K562 (cell line): ENCODE data around the gene CD164L2. TPM values are rescaled to one million over a fixed set of nuclear protein-coding genes. Genes with fewer than 3 reads are reported as not detected.

ENCODE experiments used
- CC2D1A ChIP-seq: fragments of 450-650 bp; IDR thresholded peaks from 2 replicates; pipeline ENCODE4 v1.6.1; 2017; ENCODE audit warnings: mild to moderate bottlenecking
- ETS2 ChIP-seq: IDR thresholded peaks from 2 replicates; pipeline ENCODE4 v1.6.1; 2016; ENCODE audit warnings: borderline replicate concordance, missing genetic modification characterization, mild to moderate bottlenecking, moderate library complexity, missing compliant biosample characterization; ENCODE audit not compliant: poor library complexity, severe bottlenecking
- GATAD2B ChIP-seq: fragments of 450-650 bp; IDR thresholded peaks from 2 replicates; pipeline ENCODE4 v1.6.1; 2017; ENCODE audit warnings: mild to moderate bottlenecking, borderline replicate concordance
- MCM2 ChIP-seq: fragments of 450-650 bp; IDR thresholded peaks from 2 replicates; pipeline ENCODE4 v1.6.1; 2017; ENCODE audit warnings: low read depth, mild to moderate bottlenecking
- NCOA2 ChIP-seq, 2 experiments: fragments of 450-650 bp; IDR thresholded peaks; 2 replicates each; pipeline ENCODE4 v1.6.1; 2018; ENCODE audit warnings: mild to moderate bottlenecking in 2 of 2, moderate library complexity in 1 of 2; ENCODE audit not compliant: partially characterized antibody in 2 of 2
- NFRKB ChIP-seq: fragments of 450-650 bp; IDR thresholded peaks from 2 replicates; pipeline ENCODE4 v1.6.1; 2016; ENCODE audit warnings: low read depth
- PTRF ChIP-seq: fragments of 450-650 bp; IDR thresholded peaks from 2 replicates; pipeline ENCODE4 v1.6.1; 2016; ENCODE audit warnings: mild to moderate bottlenecking, missing genetic modification characterization, missing compliant biosample characterization
- RAD21 ChIP-seq, 2 experiments: fragments of 250-450 bp in 1 of 2; fragments of 450-650 bp in 1 of 2; sonication (Bioruptor Pico) in 1 of 2; formaldehyde crosslinking in 1 of 2; IDR thresholded peaks in 1 of 2; conservative IDR thresholded peaks in 1 of 2; 2 replicates each; pipeline versions ENCODE4 v1.4.0 to v1.8.0; 2020 to 2022; ENCODE audit warnings: mild to moderate bottlenecking in 2 of 2, moderate library complexity in 1 of 2
- RBFOX2 ChIP-seq: fragments of 200-400 bp; formaldehyde crosslinking; IDR thresholded peaks from 2 replicates; pipeline ENCODE4 v1.6.1; 2017; ENCODE audit warnings: low read depth, mild to moderate bottlenecking, low read length, moderate library complexity
- RFX1 ChIP-seq: fragments of 450-650 bp; IDR thresholded peaks from 2 replicates; pipeline ENCODE4 v1.6.1; 2016; ENCODE audit warnings: mild to moderate bottlenecking, moderate library complexity
- SIX5 ChIP-seq, 2 experiments: IDR thresholded peaks; 2 replicates each; pipeline ENCODE4 v1.6.1; 2011; ENCODE audit warnings: low read length in 2 of 2, borderline replicate concordance in 1 of 2, low read depth in 1 of 2, mild to moderate bottlenecking in 1 of 2, moderate library complexity in 1 of 2; ENCODE audit not compliant: insufficient read depth in 1 of 2
- TEAD1 ChIP-seq, 2 experiments: fragments of 450-650 bp in 1 of 2; sonication (generic) in 1 of 2; formaldehyde crosslinking; IDR thresholded peaks; 2 replicates each; pipeline versions ENCODE4 v1.4.0 to v1.8.0; 2020 to 2022; ENCODE audit warnings: mild to moderate bottlenecking in 2 of 2, missing genetic modification reagents in 1 of 2
- ZNF121 ChIP-seq: sonication (generic); formaldehyde crosslinking; conservative IDR thresholded peaks from 2 replicates; pipeline ENCODE4 v1.8.0; 2022; ENCODE audit warnings: missing genetic modification reagents
- ZNF197 ChIP-seq: fragments of 200-800 bp; sonication (Bioruptor generic); IDR thresholded peaks from 2 replicates; pipeline ENCODE4 v1.6.1; 2016; ENCODE audit warnings: low read depth, missing genetic modification characterization, missing compliant biosample characterization
- ZNF239 ChIP-seq: fragments of 250-450 bp; sonication (Bioruptor Pico); IDR thresholded peaks from 2 replicates; pipeline ENCODE4 v1.4.0; 2020; ENCODE audit warnings: mild to moderate bottlenecking
- ZNF274 ChIP-seq: IDR thresholded peaks from 2 replicates; pipeline ENCODE4 v1.6.1; 2011; ENCODE audit warnings: low read depth, mild to moderate bottlenecking, low read length, moderate library complexity, borderline replicate concordance
- ZNF431 ChIP-seq: sonication (generic); formaldehyde crosslinking; IDR thresholded peaks from 2 replicates; pipeline ENCODE4 v1.8.0; 2022; ENCODE audit warnings: mild to moderate bottlenecking, missing genetic modification reagents
- ZNF76 ChIP-seq: fragments of 250-450 bp; sonication (Bioruptor Pico); IDR thresholded peaks from 2 replicates; pipeline ENCODE4 v1.4.0; 2020; ENCODE audit warnings: mild to moderate bottlenecking, moderate library complexity, borderline replicate concordance
- polyA plus RNA-seq, 8 experiments: library from polyadenylated mRNA; depleted of rRNA in 4 of 8; stranded (reverse) in 5 of 8; unstranded in 3 of 8; fragments of >200 nt; fragmentation: Nextera tagmentation in 2 of 8; fragmentation: Illumina TruSeq in 1 of 8; extraction: Ambion mirVana in 2 of 8; extraction: Trizol in 1 of 8; gene quantifications; 2 replicates each; pipeline versions ENCODE4 v1.2.1 to v1.2.3, GENCODE V29; 2011 to 2014; ENCODE audit warnings: inconsistent platforms in 1 of 8, missing spikeins in 1 of 8
- total RNA-seq, 7 experiments: library from RNA; depleted of rRNA in 6 of 7; stranded (reverse); fragments of >200 nt in 6 of 7; fragmentation: Illumina TruSeq in 2 of 7; extraction: Trizol in 2 of 7; gene quantifications; 2 replicates each; pipeline versions ENCODE4 v1.2.1 to v1.2.3, GENCODE V29; 2011 to 2021; ENCODE audit warnings: low replicate concordance in 1 of 7
- TF ChIP-seq, protein P1 (sequence below): sonication (generic); formaldehyde crosslinking; IDR thresholded peaks from 2 replicates; pipeline ENCODE4 v1.8.1; 2022; ENCODE audit warnings: missing genetic modification reagents
- TF ChIP-seq, protein P2 (sequence below): sonication (generic); formaldehyde crosslinking; IDR thresholded peaks from 2 replicates; pipeline ENCODE4 v1.8.1; 2023; ENCODE audit warnings: mild to moderate bottlenecking, missing genetic modification reagents
- TF ChIP-seq, protein P3 (sequence below), 3 experiments: IDR thresholded peaks in 2 of 3; conservative IDR thresholded peaks in 1 of 3; 2 replicates each; pipeline ENCODE4 v1.5.1; 2011 to 2012; ENCODE audit warnings: low read length in 3 of 3, mild to moderate bottlenecking in 3 of 3, control low read depth in 2 of 3, improper control_type of control experiment in 1 of 3, inconsistent platforms in 1 of 3, low read depth in 1 of 3, mixed read lengths in 1 of 3, moderate library complexity in 1 of 3; ENCODE audit not compliant: insufficient read depth in 2 of 3

CD164L2 gene
- total and polyA plus RNA-seq, 9 of the 15 experiments (the other 6 are each of a cell fraction or from before 2014, with no cell fraction given), result 0.08 to 0.92 (median 0.38) TPM; not detected in 1

DNA sequence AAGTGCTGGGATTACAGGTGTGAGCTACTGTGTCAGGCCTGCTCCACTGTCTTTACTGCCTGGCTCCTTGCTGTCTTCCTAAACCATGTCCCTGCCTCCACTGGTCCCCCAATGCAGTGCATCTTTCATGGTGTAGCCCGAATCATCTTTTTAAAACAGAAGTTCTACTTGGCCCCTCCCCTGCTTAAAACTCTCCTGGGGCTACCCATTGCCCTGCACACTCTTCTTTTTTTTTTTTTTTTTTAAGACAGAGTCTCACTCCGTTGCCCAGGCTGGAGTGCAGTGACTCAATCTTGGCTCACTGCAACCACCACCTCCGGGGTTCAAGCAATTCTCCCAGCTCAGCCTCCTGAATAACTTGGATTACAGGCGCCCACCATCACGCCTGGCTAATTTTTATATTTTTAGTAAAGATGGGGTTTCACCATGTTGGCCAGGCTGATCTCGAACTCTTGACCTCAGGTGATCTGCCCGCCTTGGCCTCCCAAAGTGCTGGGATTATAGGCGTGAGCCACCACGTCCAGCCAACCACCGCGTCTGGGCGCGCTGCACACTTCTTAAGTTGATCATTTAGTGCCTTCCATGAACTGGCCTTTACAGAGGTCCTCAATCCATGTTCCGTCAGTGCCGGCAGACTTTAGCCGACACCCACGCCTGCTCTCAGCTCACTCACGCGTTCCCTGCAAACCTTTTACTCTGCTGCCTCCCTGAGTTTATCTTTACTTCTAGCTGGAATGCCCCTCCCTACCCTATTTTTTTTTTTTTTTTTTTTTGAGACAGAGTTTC, 10.9 kb downstream of the CD164L2 start (continued):
- TF ChIP-seq, protein P1, sequence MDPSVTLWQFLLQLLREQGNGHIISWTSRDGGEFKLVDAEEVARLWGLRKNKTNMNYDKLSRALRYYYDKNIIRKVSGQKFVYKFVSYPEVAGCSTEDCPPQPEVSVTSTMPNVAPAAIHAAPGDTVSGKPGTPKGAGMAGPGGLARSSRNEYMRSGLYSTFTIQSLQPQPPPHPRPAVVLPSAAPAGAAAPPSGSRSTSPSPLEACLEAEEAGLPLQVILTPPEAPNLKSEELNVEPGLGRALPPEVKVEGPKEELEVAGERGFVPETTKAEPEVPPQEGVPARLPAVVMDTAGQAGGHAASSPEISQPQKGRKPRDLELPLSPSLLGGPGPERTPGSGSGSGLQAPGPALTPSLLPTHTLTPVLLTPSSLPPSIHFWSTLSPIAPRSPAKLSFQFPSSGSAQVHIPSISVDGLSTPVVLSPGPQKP (CRISPR knock-in tag), result no peak
- TF ChIP-seq ZNF76 (no peak), GATAD2B (no peak), RAD21 (CRISPR knock-in tag; conservative IDR thresholded peaks at IDR 0.05 in 1 of 2, IDR thresholded peaks at IDR 0.05 in 1 of 2) (peak; percentile 38 to 46), CC2D1A (0 out of 2 replicates have a peak, but pooled peaks have one; percentile 10), RBFOX2 (no peak), ZNF239 (no peak), ZNF197 (no peak), ZNF121 (CRISPR knock-in tag) (no peak), TEAD1 (CRISPR knock-in tag; IDR thresholded peaks at IDR 0.05) (no peak), MCM2 (no peak), RFX1 (no peak), ZNF431 (no peak), PTRF (no peak), ZNF274 (no peak), ETS2 (tag) (no peak), NCOA2 (IDR thresholded peaks at IDR 0.05; ENCODE audit: partially characterized antibody in 2 of 2) (no peak), NFRKB (no peak), SIX5 (IDR thresholded peaks at IDR 0.05; ENCODE audit: borderline replicate concordance in 1 of 2, insufficient read depth in 1 of 2, low read depth in 1 of 2, low read length in 2 of 2) (no peak)
- TF ChIP-seq, protein P2, sequence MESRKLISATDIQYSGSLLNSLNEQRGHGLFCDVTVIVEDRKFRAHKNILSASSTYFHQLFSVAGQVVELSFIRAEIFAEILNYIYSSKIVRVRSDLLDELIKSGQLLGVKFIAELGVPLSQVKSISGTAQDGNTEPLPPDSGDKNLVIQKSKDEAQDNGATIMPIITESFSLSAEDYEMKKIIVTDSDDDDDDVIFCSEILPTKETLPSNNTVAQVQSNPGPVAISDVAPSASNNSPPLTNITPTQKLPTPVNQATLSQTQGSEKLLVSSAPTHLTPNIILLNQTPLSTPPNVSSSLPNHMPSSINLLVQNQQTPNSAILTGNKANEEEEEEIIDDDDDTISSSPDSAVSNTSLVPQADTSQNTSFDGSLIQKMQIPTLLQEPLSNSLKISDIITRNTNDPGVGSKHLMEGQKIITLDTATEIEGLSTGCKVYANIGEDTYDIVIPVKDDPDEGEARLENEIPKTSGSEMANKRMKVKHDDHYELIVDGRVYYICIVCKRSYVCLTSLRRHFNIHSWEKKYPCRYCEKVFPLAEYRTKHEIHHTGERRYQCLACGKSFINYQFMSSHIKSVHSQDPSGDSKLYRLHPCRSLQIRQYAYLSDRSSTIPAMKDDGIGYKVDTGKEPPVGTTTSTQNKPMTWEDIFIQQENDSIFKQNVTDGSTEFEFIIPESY (CRISPR knock-in tag), result 0 out of 2 replicates have a peak, but pooled peaks have one; percentile 53
- TF ChIP-seq, protein P3, sequence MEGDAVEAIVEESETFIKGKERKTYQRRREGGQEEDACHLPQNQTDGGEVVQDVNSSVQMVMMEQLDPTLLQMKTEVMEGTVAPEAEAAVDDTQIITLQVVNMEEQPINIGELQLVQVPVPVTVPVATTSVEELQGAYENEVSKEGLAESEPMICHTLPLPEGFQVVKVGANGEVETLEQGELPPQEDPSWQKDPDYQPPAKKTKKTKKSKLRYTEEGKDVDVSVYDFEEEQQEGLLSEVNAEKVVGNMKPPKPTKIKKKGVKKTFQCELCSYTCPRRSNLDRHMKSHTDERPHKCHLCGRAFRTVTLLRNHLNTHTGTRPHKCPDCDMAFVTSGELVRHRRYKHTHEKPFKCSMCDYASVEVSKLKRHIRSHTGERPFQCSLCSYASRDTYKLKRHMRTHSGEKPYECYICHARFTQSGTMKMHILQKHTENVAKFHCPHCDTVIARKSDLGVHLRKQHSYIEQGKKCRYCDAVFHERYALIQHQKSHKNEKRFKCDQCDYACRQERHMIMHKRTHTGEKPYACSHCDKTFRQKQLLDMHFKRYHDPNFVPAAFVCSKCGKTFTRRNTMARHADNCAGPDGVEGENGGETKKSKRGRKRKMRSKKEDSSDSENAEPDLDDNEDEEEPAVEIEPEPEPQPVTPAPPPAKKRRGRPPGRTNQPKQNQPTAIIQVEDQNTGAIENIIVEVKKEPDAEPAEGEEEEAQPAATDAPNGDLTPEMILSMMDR (IDR thresholded peaks at IDR 0.05 in 2 of 3, conservative IDR thresholded peaks at IDR 0.05 in 1 of 3; ENCODE audit: insufficient read depth in 2 of 3, low read depth in 1 of 3, low read length in 3 of 3), result peak in 2 of 3 experiments; percentile 42 to 71; a peak in 4 of 6 replicates
